Esophagus muscularis mucosa (tissue), 4 donors: Measurements from ENCODE around the gene LIX1. TPM values are rescaled to one million over a fixed set of nuclear protein-coding genes. Genes with fewer than 3 reads are reported as not detected.

Experiments used
- DNase-seq: peaks from one replicate; pipeline ENCODE4 v3.0.0-alpha.2; 2017; ENCODE audit errors: extremely low spot score
- H3K27ac ChIP-seq, 4 donors: fragments of 200-600 bp; sonication (generic); replicated peaks in 1 of 4; 1 replicate in 3 of 4; 2 replicates in 1 of 4; pipeline ENCODE4 v1.5.1; 2016 to 2019; ENCODE audit warnings: mild to moderate bottlenecking in 1 of 4
- H3K27me3 ChIP-seq, 4 donors: fragments of 200-600 bp; sonication (generic); one replicate each; pipeline versions ENCODE4 v1.5.1 to v1.6.0; 2016 to 2019
- H3K36me3 ChIP-seq, 4 donors: fragments of 200-600 bp; sonication (generic); one replicate each; pipeline ENCODE4 v1.5.1; 2016 to 2019
- H3K4me1 ChIP-seq, 4 donors: fragments of 200-600 bp; sonication (generic); one replicate each; pipeline ENCODE4 v1.5.1; 2016 to 2019
- H3K4me3 ChIP-seq, 4 donors: fragments of 200-600 bp; sonication (generic); 1 replicate in 2 of 4; 2 replicates in 2 of 4; pipeline ENCODE4 v1.5.1; 2016 to 2019; ENCODE audit warnings: mild to moderate bottlenecking in 4 of 4, moderate library complexity in 1 of 4
- H3K9me3 ChIP-seq, 4 donors: fragments of 200-600 bp; sonication (generic); 1 replicate in 3 of 4; 2 replicates in 1 of 4; pipeline ENCODE4 v1.5.1; 2016 to 2019
- CTCF ChIP-seq, 3 experiments: fragments of 200-600 bp in 2 of 3; fragments of 450-650 bp in 1 of 3; sonication (generic) in 2 of 3; IDR thresholded peaks; one replicate each; pipeline ENCODE4 v1.5.1; 2017 to 2019; ENCODE audit warnings: antibody characterized with exemption in 3 of 3, mild to moderate bottlenecking in 2 of 3, moderate library complexity in 1 of 3
- EP300 ChIP-seq: sonication (generic); formaldehyde crosslinking; IDR thresholded peaks from one replicate; pipeline ENCODE4 v1.6.1; 2017; ENCODE audit warnings: antibody characterized with exemption
- POLR2A ChIP-seq: fragments of 450-650 bp; IDR thresholded peaks from one replicate; pipeline ENCODE4 v1.6.1; 2017; ENCODE audit warnings: antibody characterized with exemption, moderate library complexity, mild to moderate bottlenecking, low read depth
- POLR2AphosphoS5 ChIP-seq, 2 donors: sonication (generic); formaldehyde crosslinking; IDR thresholded peaks; one replicate each; pipeline ENCODE4 v1.6.1; 2017; ENCODE audit warnings: antibody characterized with exemption in 2 of 2
- WGBS: methylation state at CpG from one replicate; pipeline ENCODE4 v1.1.5; 2018; 5-methylcytosine and 5-hydroxymethylcytosine counted together
- intact Hi-C: fragments of 100-400 bp; cut with DNase I; formaldehyde crosslinking; loops from one replicate; pipeline ENCODE4 v1.15.1; 2023
- total RNA-seq, 4 donors: library from RNA; depleted of rRNA; stranded (reverse); fragments of >200 nt; gene quantifications; one replicate each; pipeline versions ENCODE4 v1.1.0 to v1.2.1, GENCODE V29; 2016

Gene LIX1
- total RNA-seq, 4 donors from 2014 or later: 0.42 to 1.2 (median 0.67) TPM

GRCh38 chr5:97105501-97106215 lies 36.8 kb downstream of the LIX1 start:
- Histone ChIP-seq H3K4me3 (no peak overlapping the region), H3K4me1 (no peaks in the 10 kb centered on the region), H3K27me3 (no peaks in the 10 kb centered on the region), H3K9me3 (no peaks in the 10 kb centered on the region), H3K36me3 (no peaks in the 10 kb centered on the region), H3K27ac (no peak overlapping the region)
- intact Hi-C loops: no loop called here
- DNase-seq: peak; percentile 37
- 89% methylated on average over 13 of the region's 13 CpGs for WGBS
- TF ChIP-seq CTCF (IDR thresholded peaks at IDR 0.05): no peak
- no peak for TF ChIP-seq POLR2AphosphoS5 (IDR thresholded peaks at IDR 0.05)
- TF ChIP-seq POLR2A: no peak
- no peak for TF ChIP-seq EP300

- WGBS: 71% methylated on average over 8 of the region's 8 CpGs
- peak; percentile 77 for DNase-seq
- Histone ChIP-seq H3K27ac (no peak overlapping the region), H3K36me3 (no peaks in the 10 kb centered on the region), H3K9me3 (no peaks in the 10 kb centered on the region), H3K4me3 (no peak overlapping the region), H3K4me1 (peaks cover 0 to 11% (median 7%) of the 10 kb centered on the region in 4 donors), H3K27me3 (no peaks in the 10 kb centered on the region)
- intact Hi-C loops: no loop called here
- TF ChIP-seq POLR2AphosphoS5 (IDR thresholded peaks at IDR 0.05): no peak
- TF ChIP-seq CTCF (IDR thresholded peaks at IDR 0.05): no peak
- no peak for TF ChIP-seq POLR2A
- TF ChIP-seq EP300: no peak
Observed at GRCh38 chr5:97102010-97102470, 40.4 kb downstream of the LIX1 start.

GRCh38 chr5:97101189-97101910 lies 41.1 kb downstream of the LIX1 start:
- H3K4me1 ChIP-seq: peaks cover 0 to 12% (median 9%) of the 10 kb centered on the region in 4 donors
- peak; percentile 77 for DNase-seq
- no peak for TF ChIP-seq POLR2A
- no peak for TF ChIP-seq POLR2AphosphoS5 (IDR thresholded peaks at IDR 0.05)
- TF ChIP-seq CTCF (IDR thresholded peaks at IDR 0.05): no peak
- TF ChIP-seq EP300: no peak
- H3K4me3 ChIP-seq: no peak overlapping the region
- no peaks in the 10 kb centered on the region for H3K36me3 ChIP-seq
- H3K9me3 ChIP-seq: no peaks in the 10 kb centered on the region
- 60% methylated on average over 6 of the region's 6 CpGs for whole genome bisulfite sequencing
- no peak overlapping the region for H3K27ac ChIP-seq
- intact Hi-C loops: no loop called here
- H3K27me3 ChIP-seq: no peaks in the 10 kb centered on the region

GRCh38 chr5:97100476-97100875 lies 41.9 kb downstream of the LIX1 start:
- no peaks in the 10 kb centered on the region for H3K36me3 ChIP-seq
- H3K27ac ChIP-seq: no peak overlapping the region
- peaks cover 0 to 16% (median 16%) of the 10 kb centered on the region in 4 donors for H3K4me1 ChIP-seq
- intact Hi-C loops: no loop called here
- WGBS: 88% methylated on average over 2 of the region's 2 CpGs
- DNase-seq: peak; percentile 39
- H3K27me3 ChIP-seq: no peaks in the 10 kb centered on the region
- TF ChIP-seq CTCF (IDR thresholded peaks at IDR 0.05) (no peak), EP300 (no peak), POLR2AphosphoS5 (IDR thresholded peaks at IDR 0.05) (no peak), POLR2A (no peak)
- no peaks in the 10 kb centered on the region for H3K9me3 ChIP-seq
- H3K4me3 ChIP-seq: no peak overlapping the region
